ENCODE results near the gene STRN4.

STRN4 gene

DNA sequence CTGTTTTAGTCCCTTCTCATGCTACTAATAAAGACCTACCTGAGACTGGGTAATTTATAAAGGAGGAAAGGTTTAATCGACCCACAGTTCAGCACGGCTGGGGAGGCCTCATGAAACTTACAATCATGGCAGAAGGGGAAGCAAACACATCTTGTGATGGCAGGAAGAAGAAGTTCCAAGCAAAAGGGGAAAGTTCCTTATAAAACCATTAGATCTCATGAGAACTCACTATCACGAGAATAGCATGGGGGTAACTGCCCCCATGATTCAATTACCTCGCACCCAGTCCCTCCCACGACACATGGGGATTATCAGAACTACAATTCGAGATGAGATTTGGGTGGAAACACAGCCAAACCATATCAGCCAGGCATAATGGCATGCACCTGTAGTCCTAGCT lies 13.0 kb upstream of the STRN4 start:
- no peak for DNase-seq (ENCODE audit: low read depth)
- TF ChIP-seq, protein P1, sequence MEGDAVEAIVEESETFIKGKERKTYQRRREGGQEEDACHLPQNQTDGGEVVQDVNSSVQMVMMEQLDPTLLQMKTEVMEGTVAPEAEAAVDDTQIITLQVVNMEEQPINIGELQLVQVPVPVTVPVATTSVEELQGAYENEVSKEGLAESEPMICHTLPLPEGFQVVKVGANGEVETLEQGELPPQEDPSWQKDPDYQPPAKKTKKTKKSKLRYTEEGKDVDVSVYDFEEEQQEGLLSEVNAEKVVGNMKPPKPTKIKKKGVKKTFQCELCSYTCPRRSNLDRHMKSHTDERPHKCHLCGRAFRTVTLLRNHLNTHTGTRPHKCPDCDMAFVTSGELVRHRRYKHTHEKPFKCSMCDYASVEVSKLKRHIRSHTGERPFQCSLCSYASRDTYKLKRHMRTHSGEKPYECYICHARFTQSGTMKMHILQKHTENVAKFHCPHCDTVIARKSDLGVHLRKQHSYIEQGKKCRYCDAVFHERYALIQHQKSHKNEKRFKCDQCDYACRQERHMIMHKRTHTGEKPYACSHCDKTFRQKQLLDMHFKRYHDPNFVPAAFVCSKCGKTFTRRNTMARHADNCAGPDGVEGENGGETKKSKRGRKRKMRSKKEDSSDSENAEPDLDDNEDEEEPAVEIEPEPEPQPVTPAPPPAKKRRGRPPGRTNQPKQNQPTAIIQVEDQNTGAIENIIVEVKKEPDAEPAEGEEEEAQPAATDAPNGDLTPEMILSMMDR (IDR thresholded peaks at IDR 0.05; ENCODE audit: insufficient read depth, low read depth, low read length, missing control alignments): no peak
- H3K4me3 ChIP-seq (ENCODE audit: low read length): no peak overlapping the region

DNA sequence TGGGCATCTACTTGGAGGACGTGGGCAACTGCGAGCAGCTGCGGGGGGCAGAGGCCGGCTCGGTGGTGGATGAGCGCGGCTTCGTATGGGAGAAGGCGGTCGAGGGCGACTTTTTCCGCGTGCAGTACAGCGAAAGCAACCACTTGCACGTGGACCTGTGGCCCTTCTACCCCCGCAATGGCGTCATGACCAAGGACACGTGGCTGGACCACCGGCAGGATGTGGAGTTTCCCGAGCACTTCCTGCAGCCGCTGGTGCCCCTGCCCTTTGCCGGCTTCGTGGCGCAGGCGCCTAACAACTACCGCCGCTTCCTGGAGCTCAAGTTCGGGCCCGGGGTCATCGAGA lies 10.3 kb upstream of the STRN4 start:
- TF ChIP-seq, protein P1 (IDR thresholded peaks at IDR 0.05; ENCODE audit: insufficient read depth, low read depth, low read length, missing control alignments): no peak
- DNase-seq (ENCODE audit: low read depth): no peak
- H3K4me3 ChIP-seq (ENCODE audit: low read length): no peak overlapping the region

DNA sequence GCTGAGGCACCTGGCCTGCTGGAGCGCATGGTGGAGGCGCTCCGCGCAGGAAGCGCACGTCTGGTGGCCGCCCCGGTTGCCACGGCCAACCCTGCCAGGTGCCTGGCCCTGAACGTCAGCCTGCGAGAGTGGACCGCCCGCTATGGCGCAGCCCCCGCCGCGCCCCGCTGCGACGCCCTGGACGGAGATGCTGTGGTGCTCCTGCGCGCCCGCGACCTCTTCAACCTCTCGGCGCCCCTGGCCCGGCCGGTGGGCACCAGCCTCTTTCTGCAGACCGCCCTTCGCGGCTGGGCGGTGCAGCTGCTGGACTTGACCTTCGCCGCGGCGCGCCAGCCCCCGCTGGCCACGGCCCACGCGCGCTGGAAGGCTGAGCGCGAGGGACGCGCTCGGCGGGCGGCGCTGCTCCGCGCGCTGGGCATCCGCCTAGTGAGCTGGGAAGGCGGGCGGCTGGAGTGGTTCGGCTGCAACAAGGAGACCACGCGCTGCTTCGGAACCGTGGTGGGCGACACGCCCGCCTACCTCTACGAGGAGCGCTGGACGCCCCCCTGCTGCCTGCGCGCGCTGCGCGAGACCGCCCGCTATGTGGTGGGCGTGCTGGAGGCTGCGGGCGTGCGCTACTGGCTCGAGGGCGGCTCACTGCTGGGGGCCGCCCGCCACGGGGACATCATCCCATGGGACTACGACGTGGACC lies 9.7 kb upstream of the STRN4 start:
- no peak for DNase-seq (ENCODE audit: low read depth)
- TF ChIP-seq, protein P1 (IDR thresholded peaks at IDR 0.05; ENCODE audit: insufficient read depth, low read depth, low read length, missing control alignments): no peak
- H3K4me3 ChIP-seq (ENCODE audit: low read length): no peak overlapping the region

DNA sequence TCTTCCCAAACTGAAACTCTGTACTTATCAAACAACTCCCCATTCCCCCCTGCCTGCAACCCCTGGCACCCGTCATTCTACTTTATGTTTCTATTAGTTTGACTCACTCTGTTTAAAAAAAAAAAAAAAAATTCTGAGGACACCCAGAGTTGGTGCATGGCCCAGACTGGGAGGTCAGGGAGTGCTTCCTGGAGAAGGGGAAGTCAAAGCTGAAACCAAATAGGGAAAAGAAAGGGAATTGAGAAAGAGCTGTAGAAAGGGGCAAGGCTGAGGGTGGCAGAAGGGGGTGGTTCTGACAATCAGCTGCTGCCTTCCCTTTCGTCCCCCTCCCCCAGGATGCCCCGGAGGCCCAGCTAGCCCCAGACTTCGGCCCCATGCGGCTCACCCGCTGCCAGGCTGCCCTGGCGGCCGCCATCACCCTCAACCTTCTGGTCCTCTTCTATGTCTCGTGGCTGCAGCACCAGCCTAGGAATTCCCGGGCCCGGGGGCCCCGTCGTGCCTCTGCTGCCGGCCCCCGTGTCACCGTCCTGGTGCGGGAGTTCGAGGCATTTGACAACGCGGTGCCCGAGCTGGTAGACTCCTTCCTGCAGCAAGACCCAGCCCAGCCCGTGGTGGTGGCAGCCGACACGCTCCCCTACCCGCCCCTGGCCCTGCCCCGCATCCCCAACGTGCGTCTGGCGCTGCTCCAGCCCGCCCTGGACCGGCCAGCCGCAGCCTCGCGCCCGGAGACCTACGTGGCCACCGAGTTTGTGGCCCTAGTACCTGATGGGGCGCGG lies 9.0 kb upstream of the STRN4 start:
- DNase-seq (ENCODE audit: low read depth): no peak
- TF ChIP-seq, protein P1 (IDR thresholded peaks at IDR 0.05; ENCODE audit: insufficient read depth, low read depth, low read length, missing control alignments): no peak

DNA sequence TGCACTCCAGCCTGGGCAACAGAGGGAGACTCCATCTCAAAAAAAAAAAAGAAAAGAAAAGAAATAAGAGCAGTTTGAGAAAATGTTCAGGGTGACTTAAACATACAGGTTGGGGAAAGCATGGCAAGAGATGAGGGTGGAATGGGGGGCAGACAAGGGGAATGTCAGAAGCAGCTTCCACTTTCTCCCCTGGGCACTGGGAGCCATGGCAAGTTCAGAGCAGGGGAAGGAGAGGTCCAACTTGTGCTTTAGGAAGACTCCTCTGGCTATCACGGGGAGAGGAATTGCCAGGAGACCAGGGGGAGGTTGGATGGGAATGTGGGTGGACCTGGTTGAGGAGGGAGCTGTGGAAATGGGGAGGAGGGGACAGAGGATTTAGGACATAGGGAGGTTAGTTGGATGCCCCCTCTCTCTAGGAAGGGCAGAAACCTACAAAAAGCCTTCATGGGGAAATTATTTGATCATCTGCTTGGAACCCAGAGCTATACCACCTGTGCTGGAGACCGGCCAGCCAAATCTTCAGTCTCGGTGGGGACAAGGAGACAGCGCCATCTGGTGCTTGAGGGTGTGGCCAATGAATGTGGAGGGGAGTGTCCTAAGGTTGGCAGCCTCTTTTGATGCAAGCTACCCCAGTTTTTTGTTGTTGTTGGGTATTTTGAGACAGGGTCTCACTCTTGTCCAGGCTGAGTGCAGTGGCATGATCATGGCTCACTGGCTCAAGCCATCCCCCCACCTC lies 7.3 kb upstream of the STRN4 start:
- TF ChIP-seq, protein P1 (IDR thresholded peaks at IDR 0.05; ENCODE audit: insufficient read depth, low read depth, low read length, missing control alignments): peak; percentile 56
- DNase-seq (ENCODE audit: low read depth): peak; percentile 59
- no peak overlapping the region for H3K4me3 ChIP-seq (ENCODE audit: low read length)

More for the DNA sequence above, 9.0 kb upstream of the STRN4 start:
- H3K4me3 ChIP-seq (ENCODE audit: low read length): no peak overlapping the region

DNA sequence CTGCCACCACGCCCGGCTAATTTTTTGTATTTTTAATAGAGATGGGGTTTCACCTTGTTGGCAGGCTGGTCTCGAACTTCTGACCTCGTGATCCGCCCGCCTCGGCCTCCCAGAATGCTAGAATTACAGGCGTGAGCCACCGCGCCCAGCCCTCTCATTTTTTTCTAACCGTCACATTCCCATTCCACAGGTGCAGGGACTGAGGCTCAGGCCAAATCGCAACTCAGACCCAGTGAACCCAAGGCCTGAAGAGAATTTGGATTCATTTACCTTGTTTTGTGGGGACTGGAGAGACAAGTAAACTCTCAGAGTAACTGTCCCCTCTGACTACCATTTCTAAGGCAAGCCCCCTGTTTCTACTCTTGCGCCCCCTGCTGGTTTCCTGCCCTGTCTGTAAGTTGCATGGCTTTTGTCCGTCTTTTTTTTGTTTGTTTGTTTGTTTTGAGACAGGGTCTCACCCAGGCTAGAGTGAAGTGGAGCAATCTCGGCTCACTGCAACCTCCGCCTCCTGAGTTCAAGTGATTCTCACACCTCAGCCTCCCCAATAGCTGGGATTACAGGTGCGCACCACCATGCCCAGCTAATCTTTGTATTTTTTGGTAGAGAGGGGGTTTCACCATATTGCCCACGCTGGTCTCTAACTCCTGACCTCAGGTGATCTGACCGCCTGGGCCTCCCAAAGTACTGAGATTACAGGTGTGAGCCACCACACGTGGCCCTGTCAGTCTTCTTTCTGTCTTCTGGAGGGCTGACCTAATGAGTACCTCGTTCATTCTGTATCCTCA lies 2.3 kb upstream of the STRN4 start:
- TF ChIP-seq, protein P1 (IDR thresholded peaks at IDR 0.05; ENCODE audit: insufficient read depth, low read depth, low read length, missing control alignments): peak; percentile 76
- no peak overlapping the region for H3K4me3 ChIP-seq (ENCODE audit: low read length)
- peak; percentile 72 for DNase-seq (ENCODE audit: low read depth)

All from epithelial cell of esophagus (primary cell).